T47D (cell line): Measurements from ENCODE around the gene HP1BP3.
A peak's percentile ranks its signal among the peaks of the same experiment; 100 is the strongest.
"Not testable (repeated sequence)": the region's sequence is repeated elsewhere in the genome, so short reads cannot be mapped to it uniquely, and the experiment has no call there.

ENCODE experiments used
- DNase-seq, 2 experiments: peaks; one replicate each; pipeline versions ENCODE4 v3.0.0 to v3.0.0-alpha.2; 2011 to 2012; ENCODE audit warnings: low read depth in 1 of 2, low spot score in 1 of 2
- JUND ChIP-seq: IDR thresholded peaks from 2 replicates; pipeline ENCODE4 v1.6.1; 2012; ENCODE audit warnings: low read depth
- in situ Hi-C: cut with HindIII; loops from 2 replicates; pipeline ENCODE4 v1.10.0; 2016; ENCODE audit warnings: low sequenced_read_pairs, low pct_unique_long_range_greater_than_20kb

HP1BP3 gene

GRCh38 chr1:20721117-20722061 lies 65.7 kb downstream of the HP1BP3 start:
- no peak for DNase-seq
- in situ Hi-C loops = no loop called here
- no peak for TF ChIP-seq JUND

GRCh38 chr1:20720631-20721091 lies 66.4 kb downstream of the HP1BP3 start:
- in situ Hi-C loops = no loop called here
- no peak for TF ChIP-seq JUND
- no peak for DNase-seq

GRCh38 chr1:20719871-20720620 lies 67.1 kb downstream of the HP1BP3 start:
- no peak for DNase-seq
- in situ Hi-C loops = no loop called here
- TF ChIP-seq JUND = no peak

GRCh38 chr1:20719261-20719660 lies 67.8 kb downstream of the HP1BP3 start:
- no peak for TF ChIP-seq JUND
- in situ Hi-C loops = no loop called here
- no peak for DNase-seq

- in situ Hi-C loops, DNase-seq: not testable (repeated sequence)
These were observed 68.7 kb downstream of the HP1BP3 start for GRCh38 chr1:20718343-20718882.

GRCh38 chr1:20717452-20718342 lies 69.4 kb downstream of the HP1BP3 start, which contains the start of gene KIF17:
Gene KIF17 (minus strand): TSS chr1:20718007. CDS start chr1:20717706, 301 bp downstream.
- no peak for TF ChIP-seq JUND
- peak; percentile 58 to 74 for DNase-seq
- in situ Hi-C loops = no loop called here

- TF ChIP-seq JUND = no peak
- no peak for DNase-seq
- in situ Hi-C loops = no loop called here
These were observed 70.9 kb downstream of the HP1BP3 start for GRCh38 chr1:20716232-20716631.

- in situ Hi-C loops = no loop called here
- no peak for DNase-seq
- no peak for TF ChIP-seq JUND
These were observed 71.7 kb downstream of the HP1BP3 start for GRCh38 chr1:20715406-20715805.

- TF ChIP-seq JUND = no peak
- no peak for DNase-seq
These were observed 73.7 kb downstream of the HP1BP3 start for GRCh38 chr1:20713440-20713839.

GRCh38 chr1:20712215-20712577 lies 74.9 kb downstream of the HP1BP3 start:
- in situ Hi-C loops = no loop called here
- no peak for TF ChIP-seq JUND
- no peak for DNase-seq

More at GRCh38 chr1:20713440-20713839, 73.7 kb downstream of the HP1BP3 start:
- in situ Hi-C loops = no loop called here

GRCh38 chr1:20711285-20712214 lies 75.6 kb downstream of the HP1BP3 start:
- in situ Hi-C loops = no loop called here
- TF ChIP-seq JUND = no peak
- DNase-seq = no peak
